GM13976 (cell line): Measurements from ENCODE around the gene ITGA1.

ENCODE experiments used
- DNase-seq: peaks from one replicate; pipeline ENCODE4 v3.0.0; 2012; ENCODE audit warnings: low spot score
- CTCF ChIP-seq: IDR thresholded peaks from 2 replicates; pipeline ENCODE4 v1.5.1; 2012; ENCODE audit warnings: borderline replicate concordance, mild to moderate bottlenecking; ENCODE audit not compliant: insufficient read depth; ENCODE audit errors: extremely low read depth, missing control alignments, control extremely low read depth
- in situ Hi-C: fragments of 300-500 bp; cut with MboI; formaldehyde crosslinking; loops from one replicate; pipeline ENCODE4 v1.12.0; 2022; ENCODE audit warnings: low sequenced_read_pairs, mixed read lengths, inconsistent platforms; ENCODE audit not compliant: unreplicated experiment

ITGA1 gene

GRCh38 chr5:52987711-52988331 is 200.1 kb downstream of the ITGA1 start:
- no peak for TF ChIP-seq CTCF
- no peak for DNase-seq
- in situ Hi-C loops: no loop called here

DNA sequence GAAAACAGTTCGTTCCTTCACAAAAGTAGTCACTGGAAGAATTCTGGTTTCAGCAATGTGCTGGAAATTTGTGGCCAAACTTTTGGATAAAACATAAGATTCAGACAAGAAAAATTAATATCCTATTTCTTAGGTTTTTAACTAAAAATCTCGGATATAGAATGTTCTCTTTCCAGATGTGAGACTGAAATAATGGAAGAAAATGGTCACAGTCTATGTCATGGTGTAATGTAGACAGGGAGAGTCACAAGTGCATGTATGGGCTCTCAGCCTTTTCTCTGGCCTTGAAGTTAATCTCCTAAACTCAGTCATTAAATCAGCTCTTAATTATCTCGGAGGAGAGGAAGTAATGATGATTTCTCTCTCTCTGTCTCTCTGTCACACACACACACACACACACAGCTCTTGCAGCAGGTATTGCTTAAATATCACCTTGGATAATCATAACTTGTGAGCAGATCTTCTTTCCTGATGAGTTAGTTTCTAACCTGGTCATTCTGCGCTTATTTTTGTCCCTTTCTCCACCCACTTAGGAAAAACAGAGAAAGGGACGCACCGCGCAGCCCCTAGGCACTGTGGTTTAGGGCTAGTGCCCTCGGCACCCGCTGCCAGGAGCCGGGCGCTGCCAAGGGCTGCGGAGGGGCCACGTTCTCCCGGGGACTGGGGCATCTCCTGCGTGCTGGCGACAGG is 200.8 kb downstream of the ITGA1 start:
- TF ChIP-seq CTCF: no peak
- in situ Hi-C loops: no loop called here
- peak; percentile 23 for DNase-seq

GRCh38 chr5:52989025-52989780 is 201.5 kb downstream of the ITGA1 start, which contains the start of gene ITGA2:
Gene ITGA2, plus strand, starts transcription at chr5:52989352. Its CDS starts 117 bp downstream, at chr5:52989469.
- DNase-seq: peak; percentile 62
- in situ Hi-C loops: no loop called here
- no peak for TF ChIP-seq CTCF

GRCh38 chr5:52989781-52990527 is 202.2 kb downstream of the ITGA1 start:
- DNase-seq: peak; percentile 50
- TF ChIP-seq CTCF: peak; percentile 26
- in situ Hi-C loops: no loop called here

DNA sequence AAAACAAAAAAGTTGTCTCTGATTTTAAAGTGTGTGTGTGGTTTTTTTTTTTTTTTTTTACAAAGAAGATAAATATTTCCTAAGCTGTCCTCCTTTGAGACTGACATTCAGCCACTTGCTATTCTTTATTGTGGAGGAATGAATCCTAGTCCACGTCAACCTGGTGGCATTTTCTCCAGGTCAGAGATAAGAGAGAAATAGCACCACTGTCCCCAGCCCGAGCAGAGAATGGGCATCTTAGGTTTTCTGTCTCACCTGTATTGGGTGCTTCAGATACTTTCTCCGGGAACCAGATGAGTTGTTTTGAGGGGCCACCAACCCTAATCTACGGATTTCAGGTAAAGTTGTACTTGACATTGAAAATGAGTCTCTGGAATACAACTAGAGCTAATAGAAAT is 202.8 kb downstream of the ITGA1 start:
- in situ Hi-C loops: no loop called here
- DNase-seq: no peak
- no peak for TF ChIP-seq CTCF

- in situ Hi-C loops: no loop called here
- no peak for DNase-seq
- TF ChIP-seq CTCF: no peak
Observed at GRCh38 chr5:52993367-52993766, 205.7 kb downstream of the ITGA1 start.
